Smooth muscle cell (in vitro differentiated cells): ENCODE data around the gene KCTD13. TPM values are rescaled to one million over a fixed set of nuclear protein-coding genes. Genes with fewer than 3 reads are reported as not detected.
"Not testable (repeated sequence)": the region's sequence is repeated elsewhere in the genome, so short reads cannot be mapped to it uniquely, and the experiment has no call there.

Experiments
- DNase-seq: peaks from one replicate; lab custom pipeline; 2025; ENCODE audit not compliant: unreplicated experiment; lab: John Stamatoyannopoulos, UW
- H2AFZ ChIP-seq: fragments of 200-600 bp; sonication (generic); 2 replicates; pipeline ENCODE4 v1.6.0; 2016; ENCODE audit warnings: antibody characterized with exemption, low read depth, mild to moderate bottlenecking
- H3F3A ChIP-seq: fragments of 200-600 bp; sonication (generic); 2 replicates; pipeline ENCODE4 v1.6.0; 2017; ENCODE audit warnings: antibody characterized with exemption, low read depth
- H3K27ac ChIP-seq: fragments of 200-600 bp; sonication (generic); 2 replicates; pipeline ENCODE4 v1.5.1; 2016; ENCODE audit warnings: low read depth, mild to moderate bottlenecking
- H3K27me3 ChIP-seq: fragments of 200-600 bp; sonication (generic); 2 replicates; pipeline ENCODE4 v1.6.1; 2016; ENCODE audit warnings: low read depth, mild to moderate bottlenecking
- H3K36me3 ChIP-seq: fragments of 200-600 bp; sonication (generic); 2 replicates; pipeline ENCODE4 v1.5.1; 2016; ENCODE audit warnings: low read depth
- H3K4me1 ChIP-seq: fragments of 200-600 bp; sonication (generic); 2 replicates; pipeline ENCODE4 v1.5.1; 2016; ENCODE audit warnings: low read depth
- H3K4me2 ChIP-seq: fragments of 200-600 bp; sonication (generic); 2 replicates; pipeline ENCODE4 v1.6.0; 2016; ENCODE audit warnings: mild to moderate bottlenecking
- H3K4me3 ChIP-seq: fragments of 200-600 bp; sonication (generic); 2 replicates; pipeline ENCODE4 v1.5.1; 2016; ENCODE audit warnings: mild to moderate bottlenecking
- H3K79me2 ChIP-seq: fragments of 200-600 bp; sonication (generic); 2 replicates; pipeline ENCODE4 v1.6.0; 2016; ENCODE audit warnings: low read depth, mild to moderate bottlenecking
- H3K9ac ChIP-seq: fragments of 200-600 bp; sonication (generic); 2 replicates; pipeline ENCODE4 v1.6.0; 2016; ENCODE audit warnings: low read depth
- H3K9me3 ChIP-seq: fragments of 200-600 bp; sonication (generic); replicated peaks from 2 replicates; pipeline ENCODE4 v1.5.1; 2016; ENCODE audit warnings: low read depth
- H4K20me1 ChIP-seq: fragments of 200-600 bp; sonication (generic); 2 replicates; pipeline ENCODE4 v1.6.0; 2016; ENCODE audit warnings: low read depth
- CTCF ChIP-seq: fragments of 200-600 bp; sonication (generic); IDR thresholded peaks from 2 replicates; pipeline ENCODE4 v1.5.1; 2017; ENCODE audit warnings: borderline replicate concordance, mild to moderate bottlenecking, antibody characterized with exemption; ENCODE audit not compliant: insufficient read depth, poor library complexity, severe bottlenecking
- WGBS: methylation state at CpG from one replicate; pipeline ENCODE4 v1.1.7; 2016; ENCODE audit warnings: low lambda C conversion rate; 5-methylcytosine and 5-hydroxymethylcytosine counted together
- polyA plus RNA-seq: library from polyadenylated mRNA; unstranded; fragments of >200 nt; fragmentation: Nextera tagmentation; extraction: Ambion mirVana; gene quantifications from 2 replicates; pipeline ENCODE4 v1.2.1, GENCODE V29; 2016
- total RNA-seq: library from RNA; depleted of rRNA; stranded (reverse); fragments of >200 nt; gene quantifications from 2 replicates; pipeline ENCODE4 v1.2.3, GENCODE V29; 2014

The KCTD13 gene
- total and polyA plus RNA-seq, 2 experiments from 2014 or later = 16.3 to 23.6 TPM

- peak overlapping the region; percentile 86 for H3K4me3 ChIP-seq
- DNase-seq = no peak
- H3K27me3 ChIP-seq = no peaks in the 10 kb centered on the region
- H3K4me1 ChIP-seq = peaks cover 5% of the 10 kb centered on the region
- no peak for TF ChIP-seq CTCF
- 19% methylated on average over 18 of the region's 18 CpGs for WGBS
- peak overlapping the region; percentile 78 for H2AFZ ChIP-seq
- peak overlapping the region; percentile 74 for H3K9ac ChIP-seq
- no peaks in the 10 kb centered on the region for H3K79me2 ChIP-seq
- H3K4me2 ChIP-seq = peak overlapping the region; percentile 92
- H3K36me3 ChIP-seq = no peaks in the 10 kb centered on the region
- H4K20me1 ChIP-seq = no peaks in the 10 kb centered on the region
- H3K27ac ChIP-seq = peak overlapping the region; percentile 71
- H3K9me3 ChIP-seq = no peaks in the 10 kb centered on the region
- no peaks in the 10 kb centered on the region for H3F3A ChIP-seq
Observed at GRCh38 chr16:29962344-29962994, 36.4 kb upstream of the KCTD13 start.

DNA sequence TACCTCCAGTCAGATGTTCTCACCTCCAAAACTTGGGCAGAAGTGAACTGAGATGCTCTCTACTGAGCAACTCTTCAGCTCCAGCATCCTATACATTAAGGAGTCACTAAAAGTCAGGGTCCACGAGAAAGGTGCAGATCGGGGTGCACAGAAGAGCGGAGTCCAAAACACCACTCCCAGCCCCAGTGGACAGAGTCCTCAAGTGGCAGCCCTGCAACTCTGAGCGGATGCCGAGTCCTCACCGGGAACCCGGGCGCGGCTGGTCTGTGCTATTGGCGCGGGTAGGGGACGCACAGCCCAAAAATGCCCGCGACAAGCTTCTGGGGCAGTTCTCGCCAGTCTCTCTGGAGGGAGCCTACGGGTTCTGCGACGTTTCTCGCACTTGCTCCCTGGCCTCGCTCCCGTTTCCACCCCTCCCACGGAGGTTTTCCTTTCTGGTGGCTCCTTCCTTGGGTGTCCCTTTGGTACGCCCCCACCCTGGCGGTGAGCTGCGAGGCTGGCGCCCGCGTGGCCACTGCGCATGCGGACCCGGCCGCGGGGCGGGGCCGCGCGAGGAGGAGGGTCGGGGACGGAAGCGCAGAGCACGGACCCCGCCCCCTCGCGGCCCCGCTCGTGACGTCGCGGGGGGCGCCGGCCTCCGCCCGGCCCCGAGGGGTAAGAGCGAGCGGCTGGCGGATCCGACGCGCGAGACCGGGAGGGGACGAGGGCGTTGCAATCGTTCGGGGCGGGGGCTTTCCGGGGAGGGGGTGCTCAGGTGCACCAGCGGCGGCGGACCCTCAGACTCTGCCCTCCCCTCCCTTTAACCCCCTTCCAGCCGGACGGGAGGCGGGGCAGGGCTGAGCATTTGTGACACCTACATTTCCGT, 35.7 kb upstream of the KCTD13 start, which contains the start of gene TMEM219:
TMEM219 (plus strand) TSS at position 601 of the 865 bp plus-strand sequence. CDS start 1,065 bp downstream, outside the sequence.
- Histone ChIP-seq H2AFZ (peak within 1 kb of the TSS; percentile 78), H3K27me3 (no peaks in the 10 kb centered on the region), H3K36me3 (no peaks in the 10 kb centered on the region), H3K4me1 (peaks cover 5% of the 10 kb centered on the region), H3K4me2 (peak within 1 kb of the TSS; percentile 92), H3K27ac (peak within 1 kb of the TSS; percentile 71), H3K9ac (peak within 1 kb of the TSS; percentile 74), H3K79me2 (no peaks in the 10 kb centered on the region), H3K9me3 (no peaks in the 10 kb centered on the region), H3F3A (no peaks in the 10 kb centered on the region), H4K20me1 (no peaks in the 10 kb centered on the region), H3K4me3 (peak within 1 kb of the TSS; percentile 86)
- WGBS = 4% methylated on average over 36 of the region's 75 CpGs
- TF ChIP-seq CTCF = peak; percentile 21
- DNase-seq = peak; percentile 86

DNA sequence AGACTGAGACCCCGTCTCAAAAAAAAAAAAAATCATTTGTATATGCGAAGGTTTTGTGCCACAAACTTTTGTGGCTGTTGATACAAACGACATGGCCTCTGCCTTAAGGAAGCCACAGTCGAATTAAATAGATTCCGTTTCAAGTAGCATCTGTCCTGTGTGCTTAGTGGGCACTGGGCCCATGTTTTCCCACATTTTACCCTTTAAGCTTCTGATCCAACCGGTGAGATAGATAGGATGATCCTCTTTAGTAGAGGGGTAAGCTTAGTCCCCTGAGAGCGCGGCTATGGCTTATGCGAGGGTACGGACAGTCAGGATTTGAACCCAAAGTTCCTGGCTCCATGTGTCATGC, 35.1 kb upstream of the KCTD13 start:
- H3K4me2 ChIP-seq = peak overlapping the region; percentile 92
- H4K20me1 ChIP-seq = no peaks in the 10 kb centered on the region
- no peaks in the 10 kb centered on the region for H3F3A ChIP-seq
- H3K79me2 ChIP-seq = no peaks in the 10 kb centered on the region
- H3K4me1 ChIP-seq = peaks cover 5% of the 10 kb centered on the region
- peak overlapping the region; percentile 86 for H3K4me3 ChIP-seq
- no peaks in the 10 kb centered on the region for H3K36me3 ChIP-seq
- no peak for TF ChIP-seq CTCF
- no peaks in the 10 kb centered on the region for H3K9me3 ChIP-seq
- H3K9ac ChIP-seq = no peak overlapping the region
- no peak overlapping the region for H3K27ac ChIP-seq
- peak overlapping the region; percentile 67 for H2AFZ ChIP-seq
- WGBS = 84% methylated on average over 10 of the region's 10 CpGs
- DNase-seq = no peak
- H3K27me3 ChIP-seq = no peaks in the 10 kb centered on the region

GRCh38 chr16:29959821-29960220, 33.8 kb upstream of the KCTD13 start:
- H3K4me1 ChIP-seq, H3K9ac ChIP-seq, H3F3A ChIP-seq, H4K20me1 ChIP-seq, H3K36me3 ChIP-seq, H3K4me3 ChIP-seq, H3K4me2 ChIP-seq, H3K27me3 ChIP-seq, H3K9me3 ChIP-seq, H2AFZ ChIP-seq, DNase-seq, H3K79me2 ChIP-seq, H3K27ac ChIP-seq: not testable (repeated sequence)
- 97% methylated on average over 4 of the region's 4 CpGs for WGBS
